Glutamatergic neuron (in vitro differentiated cells): ENCODE measurements around the gene RRN3. TPM values are rescaled to one million over a fixed set of nuclear protein-coding genes. Genes with fewer than 3 reads are reported as not detected.

Experiments
- DNase-seq: peaks from one replicate; pipeline ENCODE4 v3.0.0; 2022
- H3K27ac Mint-ChIP-seq: one replicate; pipeline ENCODE4 v1.8.0; 2020; ENCODE audit warnings: mild to moderate bottlenecking, mixed read lengths, inconsistent platforms; ENCODE audit not compliant: unreplicated experiment
- H3K27me3 Mint-ChIP-seq: one replicate; pipeline ENCODE4 v1.8.0; 2020; ENCODE audit warnings: mild to moderate bottlenecking, moderate library complexity, mixed read lengths, inconsistent platforms; ENCODE audit not compliant: unreplicated experiment
- H3K36me3 Mint-ChIP-seq: one replicate; pipeline ENCODE4 v1.8.0; 2020; ENCODE audit warnings: mild to moderate bottlenecking, mixed read lengths, inconsistent platforms; ENCODE audit not compliant: unreplicated experiment
- H3K4me1 Mint-ChIP-seq: one replicate; pipeline ENCODE4 v1.8.0; 2020; ENCODE audit warnings: mild to moderate bottlenecking, low read depth, mixed read lengths, inconsistent platforms; ENCODE audit not compliant: unreplicated experiment
- H3K4me3 Mint-ChIP-seq: one replicate; pipeline ENCODE4 v1.8.0; 2020; ENCODE audit warnings: mild to moderate bottlenecking, mixed read lengths, inconsistent platforms; ENCODE audit not compliant: unreplicated experiment
- H3K9me3 Mint-ChIP-seq: one replicate; pipeline ENCODE4 v1.8.0; 2020; ENCODE audit warnings: mild to moderate bottlenecking, moderate library complexity, mixed read lengths, inconsistent platforms; ENCODE audit not compliant: unreplicated experiment
- CTCF ChIP-seq: fragments of 200-600 bp; sonication (generic); IDR thresholded peaks from one replicate; pipeline ENCODE4 v1.5.0; 2021; ENCODE audit not compliant: partially characterized antibody, unreplicated experiment
- total RNA-seq: library from RNA; stranded (reverse); fragmentation: NEBNext Ultra II Directional; extraction: Animal tissue kit (Norgen Biotek cat#: 25700); gene quantifications from one replicate; pipeline ENCODE4 v1.2.1, GENCODE V29; 2021; ENCODE audit not compliant: unreplicated experiment

RRN3 gene
- total RNA-seq, 1 donor from 2014 or later = 50.0 TPM

- Mint-ChIP-seq H3K27ac (no peak overlapping the region), H3K4me3 (no peak overlapping the region), H3K4me1 (peaks cover 11% of the 10 kb centered on the region), H3K9me3 (peaks cover 6% of the 10 kb centered on the region), H3K27me3 (no peaks in the 10 kb centered on the region), H3K36me3 (no peaks in the 10 kb centered on the region)
- TF ChIP-seq CTCF = no peak
- DNase-seq = no peak
These were observed 55.4 kb downstream of the RRN3 start for GRCh38 chr16:15038689-15039088.

GRCh38 chr16:15037745-15038144 is 56.3 kb downstream of the RRN3 start:
- no peak overlapping the region for H3K27ac Mint-ChIP-seq

DNA sequence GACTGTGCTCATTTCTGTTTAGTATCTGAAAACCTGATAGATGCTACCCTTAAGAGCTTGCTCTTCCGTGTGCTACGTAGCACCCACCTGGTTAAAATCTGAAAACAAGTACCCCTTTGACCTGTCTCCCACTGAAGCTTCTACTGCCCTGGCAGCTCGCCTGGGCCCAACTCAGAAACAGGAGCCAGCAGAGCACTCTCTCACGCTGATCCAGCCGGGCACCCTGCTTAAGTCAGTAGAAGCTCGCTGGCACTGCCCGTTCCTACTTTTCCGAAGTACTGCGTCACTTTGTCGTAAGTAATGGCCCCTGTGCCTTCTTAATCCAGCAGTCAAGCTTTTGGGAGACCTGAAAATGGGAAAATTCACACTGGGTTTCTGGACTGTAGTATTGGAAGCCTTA is 57.1 kb downstream of the RRN3 start:
- no peak for DNase-seq
- Mint-ChIP-seq H3K9me3 (peaks cover 6% of the 10 kb centered on the region), H3K36me3 (no peaks in the 10 kb centered on the region), H3K4me3 (no peak overlapping the region), H3K27ac (no peak overlapping the region), H3K27me3 (no peaks in the 10 kb centered on the region), H3K4me1 (peaks cover 9% of the 10 kb centered on the region)
- TF ChIP-seq CTCF = no peak

More at GRCh38 chr16:15037745-15038144, 56.3 kb downstream of the RRN3 start:
- DNase-seq = no peak
- Mint-ChIP-seq H3K9me3 (peaks cover 6% of the 10 kb centered on the region), H3K36me3 (no peaks in the 10 kb centered on the region), H3K4me3 (no peak overlapping the region), H3K4me1 (peaks cover 11% of the 10 kb centered on the region), H3K27me3 (no peaks in the 10 kb centered on the region)
- no peak for TF ChIP-seq CTCF

DNA sequence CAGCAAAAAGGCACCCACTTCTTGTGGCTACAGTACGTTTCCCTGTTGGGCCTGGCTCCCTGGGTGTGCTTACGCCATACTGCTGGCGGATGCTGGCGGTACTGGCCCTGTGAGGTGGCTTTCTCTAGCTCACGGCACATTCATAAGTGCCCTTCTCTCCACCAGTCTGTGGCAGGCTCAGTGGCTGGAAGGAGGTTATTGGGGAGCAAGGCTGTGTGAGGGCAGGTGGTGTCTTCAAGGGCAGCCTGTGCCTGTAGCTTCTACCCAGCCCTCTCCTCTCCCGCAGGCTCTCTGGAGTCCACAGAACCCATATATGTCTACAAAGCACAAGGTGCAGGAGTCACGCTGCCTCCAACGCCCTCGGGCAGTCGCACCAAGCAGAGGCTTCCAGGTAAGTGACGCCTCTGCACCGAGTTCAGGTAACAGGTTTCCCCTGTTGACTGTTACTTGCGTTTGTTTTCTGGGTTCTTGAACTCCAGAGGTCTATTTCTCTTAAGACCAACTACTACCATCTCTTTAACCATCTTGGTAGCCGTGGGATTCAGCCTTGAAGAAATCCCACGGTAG is 58.8 kb downstream of the RRN3 start:
- no peak overlapping the region for H3K27ac Mint-ChIP-seq
- no peak overlapping the region for H3K4me3 Mint-ChIP-seq
- no peaks in the 10 kb centered on the region for H3K27me3 Mint-ChIP-seq
- no peaks in the 10 kb centered on the region for H3K4me1 Mint-ChIP-seq
- H3K9me3 Mint-ChIP-seq = peaks cover 4% of the 10 kb centered on the region
- H3K36me3 Mint-ChIP-seq = no peaks in the 10 kb centered on the region
- no peak for TF ChIP-seq CTCF
- DNase-seq = no peak

- TF ChIP-seq CTCF = no peak
- Mint-ChIP-seq H3K27ac (no peak overlapping the region), H3K27me3 (no peaks in the 10 kb centered on the region), H3K36me3 (no peaks in the 10 kb centered on the region), H3K9me3 (peaks cover 2% of the 10 kb centered on the region), H3K4me1 (peaks cover 3% of the 10 kb centered on the region), H3K4me3 (no peak overlapping the region)
- DNase-seq = no peak
These were observed 59.6 kb downstream of the RRN3 start for GRCh38 chr16:15034266-15035162.
